ENCODE measurements around the gene CMTM8. TPM values are rescaled to one million over a fixed set of nuclear protein-coding genes. Genes with fewer than 3 reads are reported as not detected.

Gene CMTM8
- total RNA-seq, 1 experiment from 2014 or later, result 28.5 TPM

DNA sequence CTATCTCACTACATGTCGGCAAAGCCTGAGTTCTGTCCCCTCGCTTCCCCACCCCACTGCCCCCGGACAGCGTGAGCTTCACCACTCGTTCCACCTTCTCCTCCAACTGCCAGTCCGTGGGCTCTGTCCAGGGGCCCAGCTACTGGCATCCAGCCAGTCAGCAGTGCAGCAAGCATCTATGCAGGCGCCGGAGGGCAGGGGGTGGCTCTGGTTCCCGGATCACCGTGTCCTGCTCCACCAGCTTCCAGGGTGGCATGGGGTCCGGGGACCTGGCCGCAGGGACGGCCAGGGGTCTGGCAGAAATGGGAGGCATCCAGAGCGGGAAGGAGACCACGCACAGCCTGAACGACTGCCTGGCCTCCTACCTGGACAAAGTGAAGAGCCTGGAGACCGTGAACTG is 20.4 kb downstream of the CMTM8 start:
- intact Hi-C loops (cut with micrococcal nuclease; ENCODE audit: unreplicated experiment), result no loop called here
- CTCF ChIA-PET, result no interaction called here
- H3K36me3 ChIP-seq (ENCODE audit: control insufficient read depth, insufficient read depth, low read length), result no peaks in the 10 kb centered on the region; the same call in none of the 2 replicates
- Mint-ChIP-seq H3K9me3 (ENCODE audit: unreplicated experiment) (peaks cover 10% of the 10 kb centered on the region), H3K36me3 (ENCODE audit: insufficient read depth, unreplicated experiment) (peaks cover 34% of the 10 kb centered on the region), H3K4me1 (ENCODE audit: low read depth, unreplicated experiment) (peaks cover 22% of the 10 kb centered on the region), H3K27ac (ENCODE audit: unreplicated experiment) (no peak overlapping the region), H3K27me3 (ENCODE audit: insufficient read depth, unreplicated experiment) (no peaks in the 10 kb centered on the region), H3K4me3 (ENCODE audit: unreplicated experiment) (no peak overlapping the region)
- POLR2A ChIA-PET, result no interaction called here
- H3K4me3 ChIP-seq (ENCODE audit: low read depth, low read length), result no peak overlapping the region
- peaks cover 4% of the 10 kb centered on the region; the same call in 1 of the 2 replicates for H3K4me1 ChIP-seq
- no peaks in the 10 kb centered on the region for H3K27me3 ChIP-seq (replicated peaks; ENCODE audit: control insufficient read depth, insufficient read depth, low read length)
- H3K9me3 ChIP-seq, result peaks cover 10% of the 10 kb centered on the region
- no peak for TF ChIP-seq CTCF (IDR thresholded peaks at IDR 0.05; ENCODE audit: insufficient read depth in 1 of 2, low read depth in 1 of 2, low read length in 1 of 2, severe bottlenecking in 1 of 2, unreplicated experiment in 1 of 2)
- DNase-seq, result no peak
- BruUV-seq (replicated peaks), result no TSS peak

GRCh38 chr3:32261545-32261944 is 23.1 kb downstream of the CMTM8 start:
- Histone ChIP-seq H3K36me3 (ENCODE audit: control insufficient read depth, insufficient read depth, low read length) (no peaks in the 10 kb centered on the region; the same call in none of the 2 replicates), H3K4me3 (ENCODE audit: low read depth, low read length) (no peak overlapping the region), H3K27me3 (replicated peaks; ENCODE audit: control insufficient read depth, insufficient read depth, low read length) (no peaks in the 10 kb centered on the region), H3K9me3 (no peaks in the 10 kb centered on the region), H3K4me1 (peaks cover 4% of the 10 kb centered on the region; the same call in 1 of the 2 replicates)
- ChIA-PET POLR2A (no interaction called here), CTCF (no interaction called here)
- no TSS peak for BruUV-seq (replicated peaks)
- no peaks in the 10 kb centered on the region for H3K27me3 Mint-ChIP-seq (ENCODE audit: insufficient read depth, unreplicated experiment)
- TF ChIP-seq CTCF (IDR thresholded peaks at IDR 0.05; ENCODE audit: insufficient read depth in 1 of 2, low read depth in 1 of 2, low read length in 1 of 2, severe bottlenecking in 1 of 2, unreplicated experiment in 1 of 2), result no peak
- no peak overlapping the region for H3K27ac Mint-ChIP-seq (ENCODE audit: unreplicated experiment)
- DNase-seq, result no peak
- peaks cover 23% of the 10 kb centered on the region for H3K4me1 Mint-ChIP-seq (ENCODE audit: low read depth, unreplicated experiment)
- peaks cover 25% of the 10 kb centered on the region for H3K36me3 Mint-ChIP-seq (ENCODE audit: insufficient read depth, unreplicated experiment)
- no peaks in the 10 kb centered on the region for H3K9me3 Mint-ChIP-seq (ENCODE audit: unreplicated experiment)
- no peak overlapping the region for H3K4me3 Mint-ChIP-seq (ENCODE audit: unreplicated experiment)
- intact Hi-C loops (cut with micrococcal nuclease; ENCODE audit: unreplicated experiment), result no loop called here

GRCh38 chr3:32262201-32262600 is 23.7 kb downstream of the CMTM8 start:
- intact Hi-C loops (cut with micrococcal nuclease; ENCODE audit: unreplicated experiment), result no loop called here
- H3K4me1 ChIP-seq, result no peaks in the 10 kb centered on the region
- no peak for TF ChIP-seq CTCF (IDR thresholded peaks at IDR 0.05; ENCODE audit: insufficient read depth in 1 of 2, low read depth in 1 of 2, low read length in 1 of 2, severe bottlenecking in 1 of 2, unreplicated experiment in 1 of 2)
- CTCF ChIA-PET, result no interaction called here
- no peaks in the 10 kb centered on the region for H3K9me3 ChIP-seq
- DNase-seq, result no peak
- H3K27me3 ChIP-seq (replicated peaks; ENCODE audit: control insufficient read depth, insufficient read depth, low read length), result no peaks in the 10 kb centered on the region
- no peaks in the 10 kb centered on the region for H3K27me3 Mint-ChIP-seq (ENCODE audit: insufficient read depth, unreplicated experiment)
- H3K4me3 ChIP-seq (ENCODE audit: low read depth, low read length), result no peak overlapping the region
- no TSS peak for BruUV-seq (replicated peaks)
- H3K9me3 Mint-ChIP-seq (ENCODE audit: unreplicated experiment), result no peaks in the 10 kb centered on the region
- no peak overlapping the region for H3K27ac Mint-ChIP-seq (ENCODE audit: unreplicated experiment)
- no peaks in the 10 kb centered on the region; the same call in none of the 2 replicates for H3K36me3 ChIP-seq (ENCODE audit: control insufficient read depth, insufficient read depth, low read length)
- peaks cover 22% of the 10 kb centered on the region for H3K4me1 Mint-ChIP-seq (ENCODE audit: low read depth, unreplicated experiment)
- POLR2A ChIA-PET, result no interaction called here
- H3K4me3 Mint-ChIP-seq (ENCODE audit: unreplicated experiment), result no peak overlapping the region
- peaks cover 25% of the 10 kb centered on the region for H3K36me3 Mint-ChIP-seq (ENCODE audit: insufficient read depth, unreplicated experiment)
